Raji (cell line): ENCODE measurements around the gene HHEX.

Experiments used
- POLR2A ChIP-seq: IDR thresholded peaks from 2 replicates; pipeline ENCODE4 v1.6.1; 2011; ENCODE audit warnings: low read depth, low read length, control low read depth; ENCODE audit not compliant: insufficient read depth

HHEX gene

GRCh38 chr10:92689663-92690210, at the start of gene HHEX:
Gene HHEX (plus strand): TSS chr10:92689955. CDS start chr10:92689987, 32 bp downstream.
- TF ChIP-seq POLR2A = no peak

- no peak for TF ChIP-seq POLR2A
Measured at GRCh38 chr10:92640107-92640506, 49.6 kb upstream of the HHEX start.

GRCh38 chr10:92641492-92641891, 48.3 kb upstream of the HHEX start:
- TF ChIP-seq POLR2A = no peak

GRCh38 chr10:92644921-92645320, 44.8 kb upstream of the HHEX start:
- TF ChIP-seq POLR2A = no peak

GRCh38 chr10:92655426-92655825, 34.3 kb upstream of the HHEX start:
- no peak for TF ChIP-seq POLR2A

- no peak for TF ChIP-seq POLR2A
Measured at GRCh38 chr10:92656266-92656961, 33.3 kb upstream of the HHEX start.

GRCh38 chr10:92657024-92657423, 32.7 kb upstream of the HHEX start:
- no peak for TF ChIP-seq POLR2A

- TF ChIP-seq POLR2A = no peak
Measured at GRCh38 chr10:92662848-92663247, 26.9 kb upstream of the HHEX start.

GRCh38 chr10:92664322-92664721, 25.4 kb upstream of the HHEX start:
- TF ChIP-seq POLR2A = no peak

- TF ChIP-seq POLR2A = no peak
Measured at GRCh38 chr10:92667078-92667477, 22.7 kb upstream of the HHEX start.

GRCh38 chr10:92677708-92678107, 12.0 kb upstream of the HHEX start:
- TF ChIP-seq POLR2A = no peak

GRCh38 chr10:92678206-92678605, 11.5 kb upstream of the HHEX start:
- TF ChIP-seq POLR2A = no peak

- TF ChIP-seq POLR2A = no peak
Measured at GRCh38 chr10:92681306-92681834, 8.4 kb upstream of the HHEX start.

GRCh38 chr10:92688573-92688926, 1.2 kb upstream of the HHEX start:
- no peak for TF ChIP-seq POLR2A

- TF ChIP-seq POLR2A = no peak
Measured at GRCh38 chr10:92688927-92689662, 660 bp upstream of the HHEX start.
